PC-9 (cell line): ENCODE measurements around the gene WDR18.
A peak's percentile ranks its signal among the peaks of the same experiment; 100 is the strongest.

ENCODE experiments used
- EZH2 ChIP-seq: fragments of 200-600 bp; sonication (generic); IDR thresholded peaks from 2 replicates; pipeline ENCODE4 v1.8.0; 2017; ENCODE audit warnings: antibody characterized with exemption, low read depth
- TF ChIP-seq, protein P1 (sequence below): fragments of 200-600 bp; sonication (generic); conservative IDR thresholded peaks from 2 replicates; pipeline ENCODE4 v1.6.1; 2017; ENCODE audit warnings: mixed run types, antibody characterized with exemption, mild to moderate bottlenecking, moderate library complexity

DNA sequence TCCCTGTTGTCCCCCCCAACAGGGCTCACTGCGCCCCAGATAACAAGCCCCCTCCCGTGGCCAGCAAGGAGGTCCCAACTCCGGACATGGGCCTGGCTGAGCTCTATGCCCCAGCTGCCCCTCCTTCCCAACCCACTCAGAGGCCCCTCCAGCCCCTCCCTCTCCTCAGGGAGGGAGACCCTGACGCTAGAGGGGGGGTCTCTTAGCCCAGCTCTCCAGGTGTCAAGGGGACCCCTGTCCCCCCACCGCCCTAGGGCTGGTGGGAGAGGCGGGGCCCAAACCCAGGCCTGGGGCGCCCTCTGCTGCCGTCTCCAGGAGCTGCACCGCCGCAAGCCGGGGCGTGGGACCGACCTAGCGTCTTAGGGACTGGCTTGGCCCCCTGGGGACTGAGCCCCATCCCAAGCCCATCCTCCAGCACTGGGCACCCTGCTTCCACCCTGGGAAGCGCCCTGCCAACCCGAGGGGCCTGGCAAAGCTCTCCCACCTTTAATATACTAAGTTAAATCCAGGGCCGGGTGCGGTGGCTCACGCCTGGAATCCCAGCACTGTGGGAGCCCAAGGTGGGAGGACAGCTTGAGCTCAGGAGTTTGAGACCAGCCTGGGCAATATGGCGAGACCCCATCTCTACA, 17.5 kb downstream of the WDR18 start:
- TF ChIP-seq, protein P1, sequence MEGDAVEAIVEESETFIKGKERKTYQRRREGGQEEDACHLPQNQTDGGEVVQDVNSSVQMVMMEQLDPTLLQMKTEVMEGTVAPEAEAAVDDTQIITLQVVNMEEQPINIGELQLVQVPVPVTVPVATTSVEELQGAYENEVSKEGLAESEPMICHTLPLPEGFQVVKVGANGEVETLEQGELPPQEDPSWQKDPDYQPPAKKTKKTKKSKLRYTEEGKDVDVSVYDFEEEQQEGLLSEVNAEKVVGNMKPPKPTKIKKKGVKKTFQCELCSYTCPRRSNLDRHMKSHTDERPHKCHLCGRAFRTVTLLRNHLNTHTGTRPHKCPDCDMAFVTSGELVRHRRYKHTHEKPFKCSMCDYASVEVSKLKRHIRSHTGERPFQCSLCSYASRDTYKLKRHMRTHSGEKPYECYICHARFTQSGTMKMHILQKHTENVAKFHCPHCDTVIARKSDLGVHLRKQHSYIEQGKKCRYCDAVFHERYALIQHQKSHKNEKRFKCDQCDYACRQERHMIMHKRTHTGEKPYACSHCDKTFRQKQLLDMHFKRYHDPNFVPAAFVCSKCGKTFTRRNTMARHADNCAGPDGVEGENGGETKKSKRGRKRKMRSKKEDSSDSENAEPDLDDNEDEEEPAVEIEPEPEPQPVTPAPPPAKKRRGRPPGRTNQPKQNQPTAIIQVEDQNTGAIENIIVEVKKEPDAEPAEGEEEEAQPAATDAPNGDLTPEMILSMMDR, result peak; percentile 94
- no peak for TF ChIP-seq EZH2
